ENCODE data around the gene OR2T34.
"Not testable (repeated sequence)": the region's sequence is repeated elsewhere in the genome, so short reads cannot be mapped to it uniquely, and the experiment has no call there.

Gene OR2T34

DNA sequence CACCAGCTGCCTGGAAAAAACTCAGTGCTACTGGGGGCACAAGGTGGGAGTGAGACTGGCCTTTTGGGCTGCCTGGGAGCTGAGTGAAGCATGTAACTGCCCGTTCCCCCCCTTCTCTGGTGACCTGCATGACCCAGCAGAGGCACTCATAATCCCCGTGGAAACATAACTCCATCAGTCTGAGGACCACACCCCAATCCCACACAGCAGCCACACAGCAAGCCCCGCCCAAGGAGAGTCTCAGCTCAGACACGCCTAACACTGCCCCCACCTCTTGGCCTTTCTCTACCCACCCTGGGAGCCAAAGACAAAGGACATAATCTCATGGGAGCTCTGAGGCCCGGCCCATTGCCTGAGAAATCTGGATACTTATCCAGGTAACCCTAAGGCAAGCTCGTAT is 23.5 kb downstream of the OR2T34 start:
- DNase-seq = not testable (repeated sequence)

DNA sequence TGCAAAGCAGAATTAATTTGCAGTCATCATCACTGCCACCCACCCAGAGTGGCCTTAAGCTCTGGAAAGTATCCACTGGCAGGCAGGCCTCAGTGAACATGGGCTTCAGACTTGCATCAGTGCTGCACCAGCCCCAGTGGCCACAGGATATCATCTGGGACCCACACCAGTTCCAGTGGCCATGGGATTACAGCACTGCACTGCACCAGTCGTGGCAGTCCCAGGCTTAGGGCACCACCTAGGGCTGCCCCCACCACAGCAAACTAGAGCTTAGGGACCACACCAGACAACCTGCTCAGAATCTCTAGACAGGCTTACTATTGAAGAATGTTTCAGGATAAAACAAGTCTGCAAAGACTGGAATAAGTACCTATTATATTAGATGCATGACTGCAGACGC is 27.2 kb downstream of the OR2T34 start:
- DNase-seq = not testable (repeated sequence)

DNA sequence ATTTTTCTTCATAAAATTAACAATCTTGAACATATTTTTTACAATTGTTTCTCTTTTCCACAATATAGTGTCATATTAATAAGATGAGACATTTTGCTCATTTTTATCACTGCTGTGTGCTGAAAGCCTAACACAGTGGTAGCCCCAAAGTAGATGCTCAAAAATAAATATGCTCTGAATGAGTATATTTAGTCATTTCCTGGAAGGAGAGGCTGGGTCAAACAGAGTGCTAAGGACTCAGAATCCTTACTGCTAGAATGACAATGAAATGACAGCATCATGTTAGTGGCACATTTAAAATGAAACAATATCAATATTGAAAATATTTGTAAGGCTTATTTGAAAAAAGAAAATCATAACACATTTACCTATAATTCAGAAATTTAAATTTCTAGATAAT is 37.1 kb downstream of the OR2T34 start:
- not testable (repeated sequence) for DNase-seq
